HG02943 (cell line): ENCODE measurements around the gene PIGN.
"Not testable (repeated sequence)": the region's sequence is repeated elsewhere in the genome, so short reads cannot be mapped to it uniquely, and the experiment has no call there.

Experiments used
- ATAC-seq: cut with Tn5 transposase; IDR thresholded peaks from one replicate; pipeline ENCODE4 v1.9.1; 2021; ENCODE audit warnings: mild to moderate bottlenecking, low read depth, moderate library complexity; ENCODE audit not compliant: unreplicated experiment

Gene PIGN

DNA sequence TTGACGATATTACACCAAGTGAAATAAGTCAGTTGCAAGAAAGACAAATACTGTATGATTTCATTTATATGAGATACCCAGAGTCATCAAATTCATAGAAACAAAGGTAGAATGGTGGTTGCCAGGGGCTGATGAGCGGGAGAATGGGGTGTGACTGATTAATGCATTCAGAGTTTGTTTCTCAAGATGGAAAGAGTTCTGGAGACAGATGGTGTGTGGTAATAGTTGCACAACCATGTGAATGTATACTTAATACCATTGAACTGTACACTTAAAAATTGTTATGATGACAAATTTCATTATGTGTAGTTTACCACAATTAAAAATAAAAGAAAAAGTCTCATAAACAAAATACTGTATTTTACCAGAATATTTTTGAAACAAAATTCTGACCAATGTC lies 117.3 kb downstream of the PIGN start:
- no peak for ATAC-seq

DNA sequence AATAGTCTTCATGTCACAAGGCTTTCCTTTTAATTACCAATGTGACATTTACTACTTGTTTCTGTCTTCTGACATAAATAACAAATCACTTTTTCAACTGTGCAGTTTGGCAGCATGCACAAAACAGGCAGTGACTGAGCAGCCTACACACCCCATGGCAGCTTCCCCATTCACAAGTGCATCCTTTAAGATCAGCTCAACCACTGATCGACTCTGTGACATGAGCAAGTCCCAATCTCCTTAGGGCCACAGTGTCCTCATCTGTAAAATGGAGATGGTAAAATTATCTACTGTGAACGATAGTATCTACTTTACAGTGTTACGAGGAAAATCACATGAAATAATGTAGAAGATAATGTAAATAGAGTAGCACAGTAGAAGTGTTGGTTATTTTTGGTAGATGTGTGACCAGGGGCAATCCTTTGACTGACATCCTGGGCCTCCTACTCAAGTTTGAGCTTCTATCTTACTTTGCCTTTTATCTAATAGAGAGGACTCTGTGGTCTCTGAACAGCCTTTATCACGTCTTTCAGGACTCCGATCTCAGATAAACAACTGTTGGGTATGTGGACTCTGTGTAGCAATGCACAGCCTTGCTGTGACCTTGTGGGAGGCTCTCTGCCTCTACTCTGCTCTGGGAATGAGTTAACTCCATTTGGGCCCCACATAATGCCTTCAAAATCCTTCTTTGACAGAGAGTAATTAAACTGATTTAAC lies 120.6 kb downstream of the PIGN start:
- no peak for ATAC-seq

DNA sequence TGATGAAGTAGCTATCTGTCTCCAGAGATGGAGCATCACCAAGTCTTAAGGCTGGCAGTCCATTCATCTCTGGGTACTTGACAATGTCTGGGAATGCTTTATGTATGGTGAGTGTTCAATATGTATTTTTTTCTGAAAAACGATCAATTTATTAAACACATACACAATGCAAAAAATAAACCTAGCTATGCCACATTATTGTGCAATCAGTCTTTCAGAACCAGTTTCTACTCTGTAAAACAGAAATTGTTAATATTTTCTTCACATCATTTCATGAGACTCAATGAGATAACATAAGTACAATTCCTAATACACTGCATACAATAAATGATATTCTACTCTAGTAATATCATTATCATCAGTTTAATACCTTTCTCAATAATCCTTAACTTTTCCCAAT lies 122.5 kb downstream of the PIGN start:
- no peak for ATAC-seq

DNA sequence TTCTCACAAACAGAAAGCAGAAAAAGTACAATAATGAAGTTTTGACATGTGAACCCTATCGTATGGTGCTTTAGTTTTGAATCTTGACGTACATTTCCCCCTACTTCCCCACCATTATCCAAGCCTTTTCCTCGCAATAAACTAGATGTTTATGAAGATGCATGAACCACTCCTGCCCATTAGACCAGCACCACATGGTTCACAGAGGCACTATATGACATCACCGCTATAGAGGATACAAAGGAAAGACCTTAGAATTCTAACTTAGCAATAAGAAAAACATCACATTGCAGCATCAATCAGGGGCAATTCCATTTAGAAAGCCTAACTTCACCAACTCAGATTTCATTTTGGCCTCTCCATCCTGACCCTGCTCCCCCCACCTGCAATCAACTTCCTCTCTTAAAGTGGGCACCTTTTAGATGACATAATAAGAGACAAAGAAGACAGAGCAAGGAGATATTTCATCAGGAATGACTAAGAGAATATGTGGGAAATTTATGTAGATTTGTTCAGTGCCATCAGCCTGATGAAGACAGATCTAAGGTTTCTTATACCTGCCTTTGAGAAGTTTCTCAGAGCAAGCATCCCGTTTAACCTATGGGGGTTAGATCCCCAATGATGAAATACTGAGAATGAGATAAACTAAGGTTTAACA lies 124.9 kb downstream of the PIGN start:
- no peak for ATAC-seq

DNA sequence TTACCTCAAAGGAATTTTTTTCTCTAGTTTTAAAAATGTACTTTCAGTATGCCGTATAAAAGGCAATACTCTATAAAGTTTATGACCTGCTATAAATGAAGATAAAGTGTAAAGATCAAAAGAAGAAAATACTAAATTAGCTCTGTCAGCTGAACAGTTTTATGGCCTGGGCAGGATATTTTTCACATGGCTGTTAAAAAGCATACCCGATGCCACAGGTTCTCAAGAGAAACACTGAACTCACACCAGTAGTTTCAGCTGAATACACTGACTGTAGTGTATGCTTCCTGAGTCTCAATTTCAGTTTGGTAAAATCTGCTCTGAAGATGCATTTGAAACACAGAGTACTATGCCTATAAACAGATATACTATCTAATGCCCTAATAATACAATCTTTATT lies 126.0 kb downstream of the PIGN start:
- no peak for ATAC-seq

DNA sequence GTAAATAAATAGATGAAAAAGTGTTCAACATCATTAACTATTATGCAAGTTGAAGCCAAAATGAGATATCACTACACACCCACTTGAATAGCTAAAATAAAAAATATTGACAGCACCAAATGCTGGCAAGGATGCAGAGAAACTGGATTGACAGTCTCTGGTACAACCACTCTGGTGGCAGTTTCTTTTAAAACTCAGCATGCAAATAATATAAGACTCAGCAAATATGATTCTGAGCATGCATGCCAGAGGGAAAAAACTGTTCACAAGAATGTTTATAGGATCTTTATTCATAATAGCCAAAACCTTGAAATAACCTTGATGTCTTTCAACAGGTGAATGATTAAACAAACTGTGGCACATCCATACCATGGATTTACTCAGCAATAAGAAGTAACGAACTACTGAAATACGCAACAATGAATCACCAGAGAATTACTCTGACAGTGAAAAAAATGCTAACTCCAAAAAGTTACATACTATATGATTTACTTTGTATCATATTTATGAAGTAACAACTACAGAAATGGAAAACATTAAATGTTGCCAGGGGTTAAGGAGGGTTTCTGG lies 131.8 kb downstream of the PIGN start:
- no peak for ATAC-seq

DNA sequence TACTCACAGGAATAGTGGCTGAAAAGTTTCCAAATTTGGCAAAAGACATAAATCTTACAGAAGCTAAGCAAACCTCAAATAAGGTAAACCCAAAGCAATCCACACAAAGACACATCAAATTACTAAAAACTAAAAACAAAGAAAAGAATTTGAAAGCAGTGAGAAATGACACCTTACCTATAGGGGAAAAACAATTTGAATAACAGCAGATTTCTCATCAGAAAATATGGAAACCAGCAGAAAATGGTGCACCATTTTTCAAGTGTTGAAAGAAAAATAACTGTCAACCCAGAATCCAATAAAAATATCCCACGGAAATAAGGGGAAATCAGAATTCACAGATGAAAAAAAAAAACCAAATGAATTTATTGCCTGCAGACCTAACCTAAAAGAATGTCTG lies 138.6 kb downstream of the PIGN start:
- ATAC-seq = no peak

DNA sequence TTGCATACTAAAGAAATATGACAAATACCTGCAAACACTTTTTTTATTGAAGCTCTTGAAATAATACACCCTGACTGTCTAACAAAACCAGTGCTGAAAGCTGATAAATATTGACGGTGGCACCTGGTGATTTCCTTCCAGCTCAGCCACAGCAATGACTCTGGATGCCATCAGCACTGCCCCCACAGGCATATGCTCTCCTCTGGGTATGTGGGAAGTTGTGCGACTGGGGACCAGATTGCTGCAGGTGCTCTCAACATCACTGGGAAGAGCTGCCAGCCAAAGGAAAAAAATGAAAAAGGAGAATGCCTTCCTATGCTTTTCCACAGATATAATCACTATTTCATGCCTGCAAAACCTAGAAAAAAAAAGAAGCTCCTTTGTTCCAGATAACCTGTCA lies 141.5 kb downstream of the PIGN start:
- no peak for ATAC-seq

DNA sequence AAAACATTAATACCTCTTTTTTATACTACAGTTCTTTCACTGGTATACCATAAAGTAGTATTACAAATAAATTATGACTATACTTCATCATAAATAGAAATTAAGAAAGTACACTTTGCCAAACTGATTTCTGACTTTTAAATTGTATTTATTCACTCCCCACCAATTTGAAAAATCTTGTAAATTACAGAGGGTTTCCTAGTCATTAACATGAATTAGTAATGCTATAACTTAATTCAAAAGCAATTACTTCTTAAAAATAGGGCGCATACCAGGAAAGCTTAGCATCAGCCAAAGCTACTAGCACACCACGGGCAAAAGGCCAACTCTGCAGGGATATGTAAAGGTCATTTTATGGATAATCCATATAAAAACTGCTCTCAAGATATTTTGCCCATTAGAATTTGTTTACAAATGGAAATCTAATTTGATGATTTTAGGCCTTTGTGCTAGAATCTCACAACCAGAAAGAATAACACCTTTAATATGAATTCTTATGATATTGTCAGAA lies 142.3 kb downstream of the PIGN start:
- ATAC-seq = no peak

DNA sequence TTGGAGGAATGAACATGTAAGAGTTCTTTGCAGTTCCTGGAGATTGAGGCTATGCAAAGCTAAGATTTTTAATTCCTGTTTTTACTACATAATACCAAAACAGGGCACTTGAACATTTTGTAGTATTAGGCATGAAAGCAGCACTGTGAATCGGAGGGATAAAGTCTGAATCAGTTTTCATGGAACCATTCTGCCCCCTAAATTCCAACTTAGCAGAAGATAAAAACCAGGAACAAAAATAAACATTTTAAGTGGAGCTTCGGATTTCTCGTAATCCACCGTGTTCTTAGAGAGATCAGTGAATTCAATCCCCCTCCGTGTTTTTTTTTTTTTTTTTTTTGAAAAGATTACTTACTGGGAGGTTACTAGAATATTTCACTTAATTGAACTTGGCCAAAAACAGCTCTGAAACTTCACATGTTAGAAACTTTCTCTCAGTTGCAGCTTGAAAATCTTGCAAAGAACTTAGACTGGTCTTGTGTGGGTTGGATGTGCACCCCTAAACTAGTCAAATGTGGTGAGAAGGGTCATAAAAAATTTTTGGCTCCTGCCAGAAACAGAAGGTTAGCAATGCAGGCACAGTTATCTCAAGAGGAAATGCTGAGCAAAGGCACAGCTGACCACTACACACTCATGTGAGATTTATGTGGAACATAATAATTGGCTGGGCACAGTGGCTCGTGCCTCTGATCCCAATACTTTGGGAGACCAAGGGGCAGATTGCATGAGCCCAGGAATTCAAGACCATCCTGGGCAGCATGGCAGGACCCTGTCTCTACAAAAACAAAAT lies 148.7 kb downstream of the PIGN start:
- no peak for ATAC-seq

DNA sequence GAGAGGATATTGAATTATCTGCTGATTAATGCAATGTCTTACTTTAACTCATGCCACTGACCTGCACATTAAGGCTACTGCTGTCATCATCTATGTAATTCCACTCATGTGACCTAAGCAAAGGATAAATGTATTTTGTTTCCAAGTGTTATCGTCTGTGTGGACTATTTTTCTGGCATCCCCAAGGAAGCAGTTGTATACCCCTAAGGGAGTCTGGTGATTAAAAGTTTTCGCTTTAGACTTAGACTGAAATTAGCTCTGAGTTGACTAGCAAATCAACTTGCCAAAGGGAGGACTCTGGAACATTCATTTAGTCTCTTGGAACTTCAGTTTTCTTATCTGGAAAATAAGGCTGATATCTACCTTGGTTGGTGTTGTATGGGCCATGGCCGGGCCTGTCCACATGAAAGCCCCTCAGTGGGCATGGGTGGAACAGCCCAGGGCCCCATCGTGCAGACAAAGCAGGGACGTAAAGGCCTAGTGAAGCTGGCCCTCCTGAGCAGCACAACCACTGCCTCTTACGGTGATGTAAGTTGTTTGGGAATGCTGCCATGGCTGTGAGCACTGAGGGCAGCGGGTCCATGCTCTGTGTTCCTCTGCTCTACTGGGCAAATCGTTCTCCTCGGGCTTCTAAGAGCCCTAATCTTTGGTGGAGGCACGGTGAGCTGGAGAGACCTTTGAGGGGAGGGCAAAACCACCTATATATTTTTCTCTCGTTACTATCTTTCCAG lies 149.7 kb downstream of the PIGN start:
- ATAC-seq = no peak

DNA sequence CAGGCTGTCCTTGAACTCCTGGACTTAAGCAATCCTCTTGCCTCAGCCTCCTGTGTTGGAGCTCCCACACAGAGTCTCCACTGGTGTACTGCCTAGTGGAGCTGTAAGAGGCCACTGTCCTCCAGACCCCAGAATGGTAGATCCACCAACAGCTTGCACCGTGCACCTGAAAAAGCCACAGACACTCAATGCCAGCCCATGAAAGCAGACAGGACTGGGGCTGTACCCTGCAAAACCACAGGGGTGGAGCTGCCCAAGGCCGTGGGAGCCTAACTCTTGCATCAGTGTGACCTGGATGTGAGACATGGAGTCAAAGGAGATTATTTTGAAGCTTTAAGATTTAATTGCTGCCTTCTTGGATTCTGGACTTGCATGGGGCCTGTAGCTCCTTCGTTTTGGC lies 152.6 kb downstream of the PIGN start:
- not testable (repeated sequence) for ATAC-seq

DNA sequence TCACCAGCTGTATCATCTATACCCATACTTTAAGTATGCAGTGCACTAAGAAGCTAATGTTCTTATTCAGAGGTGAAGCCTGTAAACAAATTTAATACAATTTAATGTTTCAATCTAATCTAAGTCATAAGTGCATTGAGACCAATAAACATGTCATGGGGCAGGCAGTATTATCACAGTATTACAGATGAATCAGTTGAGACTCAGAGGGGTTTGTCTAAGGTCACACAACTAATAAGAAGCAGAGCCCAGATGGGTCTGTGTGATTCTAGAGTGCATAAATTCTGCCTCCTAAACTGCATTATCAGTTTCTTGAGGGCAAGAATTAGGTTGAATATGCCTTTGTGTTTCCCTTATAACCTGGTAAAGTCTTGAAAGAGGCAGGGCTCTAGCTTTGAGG lies 153.1 kb downstream of the PIGN start:
- no peak for ATAC-seq

DNA sequence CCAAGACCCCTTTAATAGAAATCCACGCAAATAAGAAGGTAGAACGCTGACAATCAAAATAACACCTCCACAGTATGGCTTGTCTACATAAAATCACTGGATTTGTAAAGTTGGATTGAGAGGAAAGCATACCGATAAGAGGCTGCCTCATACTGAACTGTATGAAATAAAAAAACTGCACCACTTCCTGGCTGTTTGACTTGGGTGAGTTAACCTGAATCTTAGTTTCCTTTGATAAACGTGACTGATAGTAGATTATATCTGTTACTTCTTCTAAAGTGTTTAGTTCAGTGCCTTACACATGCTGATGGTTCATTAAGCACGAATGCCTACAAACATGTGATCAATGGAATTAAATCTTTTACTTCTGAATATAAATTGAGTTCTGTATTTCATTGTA lies 153.6 kb downstream of the PIGN start:
- ATAC-seq = no peak

DNA sequence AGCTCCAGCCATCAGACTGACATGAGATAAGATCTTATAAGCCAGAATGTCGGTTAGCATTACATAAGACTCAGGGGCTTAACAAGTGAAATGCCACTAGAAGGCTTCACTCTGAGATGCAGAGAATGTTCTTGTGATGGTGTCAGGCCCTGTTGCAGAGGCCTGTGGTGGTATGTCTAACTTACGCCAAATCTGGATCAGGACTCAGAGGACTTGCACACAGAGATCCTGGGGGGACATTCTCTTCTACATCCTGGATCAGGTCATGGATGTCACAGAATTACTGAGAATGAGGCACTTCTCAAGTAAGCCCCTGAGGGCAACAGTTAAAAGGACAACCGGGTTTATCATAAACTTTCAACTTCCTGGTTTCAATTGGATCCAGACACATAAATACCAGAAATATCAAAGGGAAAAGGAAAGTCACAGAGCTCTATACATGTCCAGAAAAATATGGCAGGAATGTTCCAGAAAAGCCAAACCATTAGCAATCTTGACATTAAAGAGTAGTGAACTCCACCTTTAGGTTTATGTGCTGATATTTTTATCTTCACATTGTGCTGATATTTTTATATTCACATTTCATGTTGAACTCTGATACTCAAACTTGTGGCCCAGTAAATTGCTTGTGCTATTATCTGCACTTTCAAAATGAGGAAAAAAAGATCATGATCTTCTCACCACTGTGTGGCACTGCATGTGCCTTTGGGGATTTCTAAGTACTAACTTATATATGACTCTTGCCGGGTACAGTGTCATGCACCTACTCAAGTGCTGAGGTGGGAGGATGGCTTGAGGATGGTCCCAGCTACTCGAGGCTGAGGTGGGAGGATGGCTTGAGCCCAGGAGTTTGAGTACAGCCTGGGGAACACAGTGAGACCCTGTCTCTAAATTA lies 156.5 kb downstream of the PIGN start:
- ATAC-seq = no peak

DNA sequence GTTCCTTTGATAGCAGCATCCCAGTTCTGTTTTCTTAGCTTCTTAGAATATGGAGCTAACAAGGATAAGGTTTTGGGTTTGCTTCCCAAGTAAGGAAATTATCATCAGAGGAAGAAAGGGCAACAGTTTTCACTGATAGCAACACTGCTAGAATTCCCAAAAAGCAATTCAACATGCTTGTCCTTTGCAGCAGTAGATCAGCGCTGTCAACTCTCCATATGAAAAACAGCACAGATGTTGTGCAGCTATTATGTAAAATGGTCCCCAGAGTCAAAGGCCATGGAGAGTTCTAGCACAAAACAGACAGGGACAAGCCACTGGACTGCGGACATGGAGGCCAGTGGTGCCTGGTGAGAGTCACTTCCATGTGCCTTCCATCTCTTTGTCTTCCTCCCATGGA lies 158.1 kb downstream of the PIGN start:
- ATAC-seq = no peak

DNA sequence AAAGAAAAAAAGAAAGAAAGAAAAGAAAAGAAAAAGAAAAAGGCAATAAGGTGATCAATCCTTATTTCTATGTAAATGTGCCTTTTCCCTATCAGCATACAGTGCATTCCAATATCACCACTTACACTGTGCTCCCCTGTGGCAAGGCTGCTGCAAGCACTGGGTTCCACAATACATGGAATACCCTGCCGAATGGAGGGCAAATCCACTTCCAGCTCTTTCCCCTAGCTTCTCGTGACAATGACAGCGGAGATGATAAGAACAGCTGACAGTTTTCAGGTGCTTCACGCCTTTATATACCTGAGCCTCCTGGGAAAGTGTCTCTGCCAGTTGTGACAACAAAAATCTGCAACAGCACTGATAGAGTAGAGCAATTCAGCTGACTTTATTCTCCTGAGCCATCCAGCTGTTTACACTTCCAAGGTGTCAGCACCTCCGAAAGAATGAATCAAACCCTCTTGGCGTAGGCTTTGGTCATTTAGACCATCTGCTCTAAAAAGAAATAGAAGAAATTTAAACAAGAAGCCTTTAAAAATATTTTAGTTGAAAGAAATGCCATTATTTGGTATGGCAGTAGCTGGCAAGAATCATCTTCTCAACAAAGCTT lies 158.8 kb downstream of the PIGN start:
- ATAC-seq = no peak

DNA sequence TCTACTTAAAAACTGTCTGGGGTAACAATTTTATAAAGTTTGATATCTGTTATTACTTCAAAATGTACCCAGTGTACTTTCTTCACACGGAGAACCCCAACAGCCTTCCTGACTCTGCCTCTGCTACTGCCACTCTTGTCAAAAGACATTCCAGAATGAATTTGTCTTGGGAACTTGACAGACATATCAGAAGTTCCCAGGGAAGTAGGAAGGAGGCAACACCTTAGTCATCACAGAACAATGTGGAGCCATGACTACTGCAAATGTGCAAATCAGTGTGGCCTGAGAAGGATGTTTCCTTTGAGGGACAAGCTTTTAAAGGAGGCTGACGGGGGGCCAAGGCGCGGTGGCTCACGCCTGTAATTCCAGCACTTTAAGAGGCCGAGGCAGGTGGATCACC lies 160.3 kb downstream of the PIGN start:
- no peak for ATAC-seq

DNA sequence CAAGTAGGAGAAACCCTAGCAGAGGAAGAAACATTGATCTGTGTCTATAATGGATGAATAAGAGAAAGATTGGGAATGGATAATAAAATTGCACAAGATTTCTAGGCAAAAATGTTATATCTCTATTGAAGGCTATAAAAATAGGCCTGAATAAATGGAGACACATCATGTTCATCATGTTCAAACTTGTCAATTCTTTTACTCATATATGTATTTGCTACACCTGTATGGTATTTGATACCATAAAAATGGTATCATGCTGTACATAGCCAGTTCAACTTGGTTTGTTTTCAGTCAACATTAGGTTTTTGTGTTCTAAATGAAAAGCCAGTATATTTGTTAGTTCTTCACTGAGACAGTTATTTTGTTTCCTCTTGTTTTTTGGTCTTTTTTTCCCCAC lies 161.9 kb downstream of the PIGN start:
- ATAC-seq = no peak
